Mammary epithelial cell (primary cell): ENCODE results near the gene FBXL20.

Source experiments
- CTCF ChIP-seq, 2 donors: IDR thresholded peaks in 1 of 2; conservative IDR thresholded peaks in 1 of 2; 2 replicates each; pipeline ENCODE4 v1.5.1; 2011 to 2012; ENCODE audit warnings: inconsistent platforms in 2 of 2, low read length in 2 of 2, mild to moderate bottlenecking in 2 of 2, control low read depth in 1 of 2, low read depth in 1 of 2; ENCODE audit not compliant: insufficient read depth in 1 of 2; ENCODE audit errors: extremely low read depth in 1 of 2
- EZH2 ChIP-seq: IDR thresholded peaks from 2 replicates; pipeline ENCODE4 v1.6.1; 2012; ENCODE audit warnings: low read length, inconsistent platforms, borderline replicate concordance

GRCh38 chr17:39405436-39405835 is 4.0 kb upstream of the FBXL20 start:
- TF ChIP-seq CTCF (conservative IDR thresholded peaks at IDR 0.05 in 1 of 2, IDR thresholded peaks at IDR 0.05 in 1 of 2; ENCODE audit: extremely low read depth in 1 of 2, insufficient read depth in 1 of 2, low read depth in 1 of 2, low read length in 2 of 2) = no peak
- TF ChIP-seq EZH2 = no peak
